H1 (cell line): Measurements from ENCODE around the gene CREB3L4.

ENCODE experiments used
- ATF2 ChIP-seq: IDR thresholded peaks from 2 replicates; pipeline ENCODE4 v1.6.1; 2012; ENCODE audit warnings: low read length, inconsistent platforms
- CHD1 ChIP-seq: IDR thresholded peaks from 2 replicates; pipeline ENCODE4 v1.6.1; 2012; ENCODE audit warnings: low read depth, low read length, improper control_type of control experiment
- CTCF ChIP-seq, 3 experiments: IDR thresholded peaks; 1 replicate in 2 of 3; 2 replicates in 1 of 3; pipeline versions ENCODE4 v1.5.1 to v1.6.1; 2011; ENCODE audit warnings: low read length in 3 of 3, mild to moderate bottlenecking in 3 of 3, inconsistent platforms in 2 of 3, low read depth in 1 of 3, moderate library complexity in 1 of 3; ENCODE audit not compliant: insufficient read depth in 1 of 3; ENCODE audit errors: control extremely low read depth in 1 of 3
- POLR2AphosphoS5 ChIP-seq: IDR thresholded peaks from 2 replicates; pipeline ENCODE4 v1.6.1; 2011; ENCODE audit warnings: low read depth, low read length
- SP2 ChIP-seq: IDR thresholded peaks from 2 replicates; pipeline ENCODE4 v1.6.1; 2012; ENCODE audit warnings: mild to moderate bottlenecking, low read length, inconsistent platforms
- YY1 ChIP-seq: IDR thresholded peaks from 2 replicates; pipeline ENCODE4 v1.6.1; 2011; ENCODE audit warnings: low read depth, mild to moderate bottlenecking, low read length

GRCh38 chr1:153973525-153973924, 5.8 kb downstream of the CREB3L4 start:
- no peak for TF ChIP-seq CTCF (IDR thresholded peaks at IDR 0.05; ENCODE audit: control extremely low read depth in 1 of 3, insufficient read depth in 1 of 3, low read depth in 1 of 3, low read length in 3 of 3)
- TF ChIP-seq CHD1 = no peak
- no peak for TF ChIP-seq SP2
- TF ChIP-seq YY1 = no peak
- TF ChIP-seq ATF2 = no peak
- 0 out of 2 replicates have a peak, but pooled peaks have one; percentile 7 for TF ChIP-seq POLR2AphosphoS5
